Ecto neural progenitor cell (in vitro differentiated cells): Measurements from ENCODE around the gene FRAT2.
A peak's percentile ranks its signal among the peaks of the same experiment; 100 is the strongest.

ENCODE experiments used
- DNase-seq: peaks from one replicate; pipeline ENCODE4 v3.0.0-alpha.2; 2018; ENCODE audit warnings: low spot score

FRAT2 gene

DNA sequence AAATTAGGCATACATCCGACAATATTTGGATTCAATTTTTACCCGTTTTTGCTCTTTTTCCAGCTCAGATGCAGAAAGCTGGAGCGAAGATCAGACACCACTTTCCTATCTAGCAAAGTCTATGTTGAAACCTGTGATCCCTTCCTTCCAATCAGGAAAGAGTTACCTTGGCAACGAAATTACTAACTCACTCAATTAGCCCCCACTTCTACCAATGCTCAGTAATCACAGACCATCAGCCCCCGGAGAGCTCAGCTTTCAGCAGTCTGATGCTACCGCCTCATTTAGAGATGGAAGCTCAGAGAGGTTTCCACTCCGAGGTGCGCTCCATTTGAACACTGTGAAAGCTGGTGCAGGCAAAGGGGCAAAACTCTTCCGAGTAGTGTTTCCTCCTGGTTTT, 8.8 kb downstream of the FRAT2 start:
- no peak for DNase-seq

GRCh38 chr10:97323501-97323900, 11.0 kb downstream of the FRAT2 start:
- DNase-seq: no peak

GRCh38 chr10:97321804-97322190, 12.7 kb downstream of the FRAT2 start:
- DNase-seq: no peak

DNA sequence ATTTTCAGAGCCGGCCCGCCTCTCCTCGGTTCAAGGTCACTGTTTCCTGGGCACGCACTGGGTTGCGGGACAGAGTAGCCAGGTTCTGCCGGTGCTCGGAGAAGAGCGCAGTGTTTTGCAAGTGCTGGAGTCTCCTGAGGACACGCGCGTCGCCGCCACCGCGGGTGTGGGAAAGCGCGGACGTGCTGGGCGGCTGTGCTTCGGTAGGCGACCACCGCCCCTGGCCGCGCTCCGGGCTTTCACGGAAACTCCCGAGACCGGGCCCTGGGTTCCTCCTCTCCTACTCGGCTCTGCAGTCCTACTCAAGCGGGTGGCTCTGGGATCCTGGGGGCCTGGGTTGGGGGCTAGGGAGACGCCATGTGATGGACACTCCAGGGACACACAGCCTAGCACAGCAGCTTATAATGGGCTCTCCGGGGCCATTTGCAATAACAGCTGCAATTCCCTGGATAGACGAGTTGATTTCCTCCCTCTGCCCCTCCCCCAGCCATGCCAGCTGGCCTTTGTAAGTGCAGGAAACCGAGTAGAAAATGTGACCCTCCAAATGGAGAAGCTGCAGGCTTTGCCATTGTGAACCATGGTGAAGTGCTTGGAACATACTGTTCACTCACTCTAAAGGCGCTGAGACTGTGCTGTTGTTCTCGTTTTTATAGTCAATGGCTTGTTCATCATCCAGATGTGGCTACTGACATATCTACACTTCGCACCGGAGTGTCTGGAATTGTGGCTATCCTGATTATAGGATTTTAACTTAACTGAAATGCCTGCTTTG, 13.3 kb downstream of the FRAT2 start:
- DNase-seq: peak; percentile 61

DNA sequence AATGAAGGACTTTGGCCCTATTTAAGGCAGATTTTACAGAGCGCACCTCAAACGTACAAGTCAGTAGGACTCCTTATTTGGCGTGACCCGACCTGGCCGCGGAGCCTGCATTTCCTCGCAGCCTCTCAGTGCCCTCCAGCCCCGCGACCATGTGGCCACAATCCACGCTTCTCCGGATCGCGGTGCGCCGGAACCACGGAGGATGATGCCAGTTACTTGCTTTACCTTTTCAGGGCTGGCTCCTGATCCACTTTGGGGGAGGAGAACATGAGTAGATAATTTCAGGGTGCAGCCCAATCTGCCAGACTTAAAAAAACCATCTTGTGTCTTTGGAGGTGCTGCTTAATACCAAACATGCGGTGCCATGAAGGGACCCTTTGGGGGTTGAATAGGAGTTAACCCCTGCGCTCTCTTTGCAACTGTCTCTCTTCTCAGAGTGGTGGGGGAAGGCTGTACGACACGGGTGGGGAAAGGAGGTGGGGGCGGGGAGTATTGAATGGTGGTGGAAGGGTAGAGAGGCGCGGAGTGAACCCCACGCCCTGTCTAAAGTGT, 14.0 kb downstream of the FRAT2 start:
- peak; percentile 50 for DNase-seq

GRCh38 chr10:97319671-97320479, 14.7 kb downstream of the FRAT2 start:
- DNase-seq: peak; percentile 80

GRCh38 chr10:97318772-97319651, 15.5 kb downstream of the FRAT2 start, which contains the start of gene FRAT1:
TSS of gene FRAT1 (plus strand) at chr10:97319271. CDS start at chr10:97319454, 183 bp downstream.
- peak; percentile 96 for DNase-seq

GRCh38 chr10:97314671-97315070, 19.9 kb downstream of the FRAT2 start:
- DNase-seq: no peak

DNA sequence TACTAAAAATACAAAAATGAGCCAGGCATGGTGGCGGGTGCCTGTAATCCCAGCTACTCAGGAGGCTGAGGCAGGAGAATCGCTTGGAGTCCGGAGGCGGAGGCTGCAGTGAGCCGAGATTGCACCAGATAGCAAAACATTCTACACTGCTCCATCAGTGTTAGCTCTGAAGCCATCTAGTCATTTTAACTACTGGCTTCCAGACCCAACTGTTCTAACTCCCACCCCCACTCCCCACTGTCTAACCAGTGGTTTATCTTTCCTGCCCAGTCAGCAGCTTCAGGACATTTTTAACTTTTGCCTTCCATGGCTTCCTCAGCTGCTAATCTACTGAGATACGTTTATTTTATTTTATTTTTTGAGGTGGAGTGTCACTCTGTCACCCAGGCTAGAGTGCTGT, 21.6 kb downstream of the FRAT2 start:
- DNase-seq: no peak

- DNase-seq: no peak
Observed at GRCh38 chr10:97311111-97311626, 23.4 kb downstream of the FRAT2 start.

GRCh38 chr10:97307866-97308780, 26.4 kb downstream of the FRAT2 start:
- no peak for DNase-seq

DNA sequence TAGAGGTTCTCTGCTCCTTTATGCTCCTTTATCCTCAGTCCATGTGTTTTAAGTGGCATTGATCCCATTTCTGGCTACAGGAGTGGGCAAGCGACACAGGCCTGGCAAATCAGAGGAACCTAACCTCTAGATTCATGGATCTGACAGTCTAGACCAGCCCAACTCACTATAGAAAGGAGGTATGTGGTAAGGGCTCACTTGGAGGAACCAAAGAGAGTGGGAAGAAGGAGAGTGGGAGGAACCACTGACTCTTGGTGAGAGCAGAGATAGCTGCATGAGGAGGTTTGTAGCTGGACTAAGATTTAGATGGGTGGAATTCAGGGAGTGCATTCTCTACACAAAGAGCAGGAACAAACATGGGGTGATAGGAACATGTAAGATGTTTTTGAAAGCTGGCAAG, 27.1 kb downstream of the FRAT2 start:
- no peak for DNase-seq

DNA sequence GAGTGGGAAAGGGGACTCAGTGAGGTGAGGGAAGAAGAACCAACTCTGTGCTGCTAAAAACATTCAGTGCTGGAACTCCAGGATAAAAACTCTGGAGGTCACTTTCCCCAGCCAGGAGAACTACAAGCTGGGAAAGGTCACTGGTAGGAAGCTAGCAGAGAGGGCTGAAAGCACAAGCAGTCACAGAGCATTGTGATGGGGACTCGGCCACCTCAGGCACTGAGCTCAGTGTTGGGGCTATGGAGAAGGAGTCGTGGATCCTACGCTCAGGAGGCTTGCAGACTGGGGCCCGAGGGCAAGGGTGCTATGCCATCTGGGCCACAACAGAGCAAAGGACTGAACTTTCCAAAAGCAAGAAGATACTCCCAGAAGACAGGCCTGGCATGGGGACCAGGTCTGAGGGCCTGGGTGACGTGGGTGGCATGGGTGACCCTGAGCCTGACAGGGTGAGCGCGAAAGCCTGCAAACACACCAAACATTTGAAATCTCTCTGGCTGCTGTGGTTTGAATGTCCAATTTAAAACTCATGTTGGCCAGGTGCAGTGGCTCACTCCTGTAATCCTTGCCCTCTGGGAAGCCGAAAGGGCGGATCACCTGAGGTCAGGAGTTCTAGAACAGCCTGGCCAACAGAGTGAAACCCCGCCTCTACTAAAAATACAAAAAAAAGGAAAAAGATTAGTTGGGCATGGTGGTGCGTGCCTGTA, 32.3 kb downstream of the FRAT2 start:
- no peak for DNase-seq

DNA sequence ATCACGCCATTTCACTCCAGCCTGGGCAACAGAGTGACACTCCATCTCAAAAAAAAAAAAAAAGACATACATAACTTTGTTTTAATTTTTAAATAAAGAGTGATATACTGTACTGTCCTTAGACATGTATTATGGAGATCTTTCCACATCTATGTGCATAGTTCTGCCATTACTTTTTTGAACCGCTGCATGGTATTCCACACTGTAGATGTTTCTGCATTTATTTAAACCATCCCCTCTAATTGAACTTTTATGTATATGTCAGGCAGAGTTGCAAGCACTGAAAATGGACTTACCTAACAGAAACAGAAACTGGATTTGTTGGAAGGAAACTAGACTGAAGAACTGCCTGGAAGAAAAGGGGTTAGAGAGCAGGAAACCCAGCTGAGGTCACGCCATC, 33.5 kb downstream of the FRAT2 start:
- no peak for DNase-seq

DNA sequence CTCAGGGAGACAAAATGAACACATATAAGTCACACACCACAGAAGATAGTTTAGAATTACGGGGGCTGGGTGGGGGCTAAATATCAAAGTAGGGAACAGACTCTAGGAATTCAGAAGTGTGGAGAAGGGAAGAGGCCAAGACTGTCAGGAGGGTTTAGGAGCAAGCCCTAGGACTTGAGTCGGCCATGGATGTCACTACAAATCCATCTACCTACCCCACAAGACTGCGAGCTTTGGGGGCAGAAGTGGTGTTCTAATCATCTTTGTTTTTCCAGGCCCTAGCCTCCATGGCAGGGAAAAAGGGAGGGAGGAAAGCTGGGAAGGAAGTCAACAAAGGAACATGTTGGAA, 36.3 kb downstream of the FRAT2 start:
- no peak for DNase-seq

DNA sequence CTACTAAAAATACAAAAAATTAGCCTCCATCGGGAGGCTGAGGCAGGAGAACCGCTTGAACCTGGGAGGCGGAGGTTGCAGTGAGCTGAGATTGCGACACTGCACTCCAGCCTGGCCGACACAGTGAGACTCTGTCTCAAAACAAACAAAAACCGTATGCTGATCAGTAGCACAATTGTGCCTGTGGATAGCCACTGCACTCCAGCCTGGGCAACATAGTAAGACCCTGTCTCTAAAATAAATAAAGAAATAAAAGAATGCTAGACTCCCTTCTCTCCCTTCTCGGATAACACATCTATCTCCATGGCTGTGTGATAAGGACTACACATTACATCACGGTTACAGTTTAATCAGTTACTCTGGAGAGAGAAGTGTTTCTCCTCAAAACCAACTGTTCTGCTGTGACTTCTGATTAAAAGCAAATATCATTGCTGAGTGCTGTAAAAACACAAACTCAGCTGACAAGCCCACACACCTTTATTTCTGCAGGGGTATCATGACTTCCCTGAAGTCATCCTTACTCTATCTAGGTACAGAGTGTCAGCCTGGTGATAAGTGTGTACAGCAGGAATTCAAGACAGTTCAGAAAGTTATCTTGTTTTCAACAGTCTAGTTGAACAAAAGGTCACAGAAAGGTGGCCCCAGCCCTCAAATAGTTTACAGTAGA, 36.8 kb downstream of the FRAT2 start:
- no peak for DNase-seq

DNA sequence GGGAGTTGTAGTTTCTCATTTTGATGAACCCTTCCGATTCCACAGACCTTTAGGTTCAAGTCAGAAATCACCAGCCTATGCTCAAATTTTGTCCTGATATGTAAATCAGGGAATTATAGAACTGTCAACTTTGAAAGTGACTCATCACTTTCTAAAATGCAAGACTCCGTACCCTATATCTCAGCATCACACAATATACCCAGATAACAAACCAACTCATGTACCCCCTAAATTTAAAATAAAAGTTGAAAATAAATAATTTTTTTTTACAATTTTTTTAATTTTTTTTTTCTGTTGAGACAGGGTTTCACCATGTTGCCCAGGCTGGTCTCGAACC, 41.7 kb downstream of the FRAT2 start:
- DNase-seq: no peak

GRCh38 chr10:97292097-97292861, 42.2 kb downstream of the FRAT2 start, which contains the start of gene ARHGAP19:
TSS of gene ARHGAP19 (minus strand) at chr10:97292637. CDS start at chr10:97292627, 10 bp downstream.
- DNase-seq: peak; percentile 95
